ENCODE data around the gene S100P.

The S100P gene

DNA sequence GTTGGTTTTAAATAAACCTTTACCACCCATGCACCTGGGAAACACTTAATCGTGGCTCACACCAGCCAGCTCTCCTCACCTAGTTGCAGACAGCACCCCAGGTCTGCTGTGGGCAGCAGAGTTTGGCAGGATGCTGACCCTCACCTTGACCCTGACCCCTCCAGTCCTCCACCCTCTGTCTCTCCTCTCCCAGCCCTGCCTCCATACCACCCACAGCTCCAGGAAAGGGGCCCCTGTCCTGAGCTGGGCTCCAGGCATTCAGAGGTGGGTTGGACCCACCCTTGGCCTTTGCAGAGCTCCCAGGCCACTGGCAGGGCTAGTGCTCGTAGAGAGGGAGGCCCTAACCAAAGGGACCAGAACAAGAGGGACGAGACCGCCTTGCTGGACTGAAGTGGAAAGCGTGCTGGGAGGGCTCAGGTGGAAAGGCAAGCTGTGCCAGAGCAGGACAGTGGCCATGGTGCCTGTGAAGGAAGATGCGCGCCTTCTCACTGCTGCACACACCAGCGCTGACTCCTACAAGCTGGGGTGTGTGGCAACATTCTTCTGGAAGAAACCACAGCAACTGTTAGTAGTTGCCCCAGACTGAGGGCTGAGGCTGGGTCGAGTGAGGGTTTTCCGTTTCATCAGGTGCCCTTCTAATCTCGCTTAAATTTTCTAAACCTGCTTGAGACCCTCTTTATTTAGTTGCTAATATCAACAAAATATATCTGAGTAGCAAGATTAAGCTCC is 10.7 kb upstream of the S100P start:
- no peak for DNase-seq (ENCODE audit: extremely low read depth, low read depth)
- no peak overlapping the region for H3K4me3 ChIP-seq (replicated peaks; ENCODE audit: low read depth, low read length)
- TF ChIP-seq, protein P1, sequence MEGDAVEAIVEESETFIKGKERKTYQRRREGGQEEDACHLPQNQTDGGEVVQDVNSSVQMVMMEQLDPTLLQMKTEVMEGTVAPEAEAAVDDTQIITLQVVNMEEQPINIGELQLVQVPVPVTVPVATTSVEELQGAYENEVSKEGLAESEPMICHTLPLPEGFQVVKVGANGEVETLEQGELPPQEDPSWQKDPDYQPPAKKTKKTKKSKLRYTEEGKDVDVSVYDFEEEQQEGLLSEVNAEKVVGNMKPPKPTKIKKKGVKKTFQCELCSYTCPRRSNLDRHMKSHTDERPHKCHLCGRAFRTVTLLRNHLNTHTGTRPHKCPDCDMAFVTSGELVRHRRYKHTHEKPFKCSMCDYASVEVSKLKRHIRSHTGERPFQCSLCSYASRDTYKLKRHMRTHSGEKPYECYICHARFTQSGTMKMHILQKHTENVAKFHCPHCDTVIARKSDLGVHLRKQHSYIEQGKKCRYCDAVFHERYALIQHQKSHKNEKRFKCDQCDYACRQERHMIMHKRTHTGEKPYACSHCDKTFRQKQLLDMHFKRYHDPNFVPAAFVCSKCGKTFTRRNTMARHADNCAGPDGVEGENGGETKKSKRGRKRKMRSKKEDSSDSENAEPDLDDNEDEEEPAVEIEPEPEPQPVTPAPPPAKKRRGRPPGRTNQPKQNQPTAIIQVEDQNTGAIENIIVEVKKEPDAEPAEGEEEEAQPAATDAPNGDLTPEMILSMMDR (IDR thresholded peaks at IDR 0.05; ENCODE audit: low read depth, low read length, missing control alignments) = no peak

DNA sequence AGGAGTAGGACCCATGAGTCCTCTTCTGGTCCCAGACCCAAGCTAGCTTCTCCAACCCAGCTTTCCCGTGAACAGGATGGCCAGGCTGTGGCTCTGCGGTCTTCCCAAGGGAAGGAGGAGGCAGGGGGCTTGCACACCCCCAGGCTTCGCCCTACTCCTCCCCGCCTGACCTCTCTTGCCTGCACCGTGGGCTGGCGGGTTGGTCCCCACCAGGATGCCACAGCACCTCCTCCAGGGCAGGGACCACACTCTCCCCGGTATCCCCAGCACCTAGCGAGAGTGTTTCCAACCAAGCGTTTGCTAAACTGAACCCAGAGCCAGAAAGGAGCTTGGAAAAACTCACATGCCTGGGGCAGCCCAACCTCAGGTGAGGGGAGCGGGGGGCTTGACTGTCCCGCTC is 9.0 kb upstream of the S100P start:
- TF ChIP-seq, protein P1 (IDR thresholded peaks at IDR 0.05; ENCODE audit: low read depth, low read length, missing control alignments) = no peak
- DNase-seq (ENCODE audit: extremely low read depth, low read depth) = no peak
- no peak overlapping the region for H3K4me3 ChIP-seq (replicated peaks; ENCODE audit: low read depth, low read length)

DNA sequence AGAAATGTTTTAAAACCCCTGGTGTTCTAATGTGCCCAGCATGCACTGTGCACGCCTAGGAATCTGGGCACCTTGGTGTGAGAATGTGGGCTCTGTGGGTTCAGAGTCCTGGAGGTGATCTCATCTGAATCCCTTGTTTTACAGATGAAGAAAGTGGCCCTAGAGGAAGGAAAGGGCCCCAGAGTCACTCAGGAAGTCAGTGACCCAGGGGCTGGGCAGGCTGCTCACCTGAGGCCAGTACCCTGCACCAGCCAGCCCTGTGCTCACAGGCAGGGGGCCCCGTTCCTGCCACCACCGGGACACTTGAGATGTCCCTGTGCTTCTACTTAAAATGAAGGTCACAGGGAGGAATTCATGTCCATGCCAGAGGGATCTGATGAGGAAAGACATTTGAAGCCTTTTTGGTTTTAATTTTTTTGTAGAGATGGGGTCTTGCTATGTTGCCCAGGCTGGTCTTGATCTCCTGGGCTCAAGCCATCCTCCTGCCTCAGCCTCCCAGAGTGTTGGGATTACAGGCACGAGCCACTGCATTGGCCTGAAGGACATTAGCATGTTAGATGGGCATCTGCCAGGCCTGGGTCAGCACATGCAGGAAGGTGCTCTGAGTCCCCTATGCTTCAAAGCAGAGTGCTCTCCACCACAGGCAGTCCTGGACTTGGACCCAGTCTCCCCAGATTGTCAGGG is 7.4 kb upstream of the S100P start:
- H3K4me3 ChIP-seq (replicated peaks; ENCODE audit: low read depth, low read length) = no peak overlapping the region
- DNase-seq (ENCODE audit: extremely low read depth, low read depth) = no peak
- TF ChIP-seq, protein P1 (IDR thresholded peaks at IDR 0.05; ENCODE audit: low read depth, low read length, missing control alignments) = no peak

DNA sequence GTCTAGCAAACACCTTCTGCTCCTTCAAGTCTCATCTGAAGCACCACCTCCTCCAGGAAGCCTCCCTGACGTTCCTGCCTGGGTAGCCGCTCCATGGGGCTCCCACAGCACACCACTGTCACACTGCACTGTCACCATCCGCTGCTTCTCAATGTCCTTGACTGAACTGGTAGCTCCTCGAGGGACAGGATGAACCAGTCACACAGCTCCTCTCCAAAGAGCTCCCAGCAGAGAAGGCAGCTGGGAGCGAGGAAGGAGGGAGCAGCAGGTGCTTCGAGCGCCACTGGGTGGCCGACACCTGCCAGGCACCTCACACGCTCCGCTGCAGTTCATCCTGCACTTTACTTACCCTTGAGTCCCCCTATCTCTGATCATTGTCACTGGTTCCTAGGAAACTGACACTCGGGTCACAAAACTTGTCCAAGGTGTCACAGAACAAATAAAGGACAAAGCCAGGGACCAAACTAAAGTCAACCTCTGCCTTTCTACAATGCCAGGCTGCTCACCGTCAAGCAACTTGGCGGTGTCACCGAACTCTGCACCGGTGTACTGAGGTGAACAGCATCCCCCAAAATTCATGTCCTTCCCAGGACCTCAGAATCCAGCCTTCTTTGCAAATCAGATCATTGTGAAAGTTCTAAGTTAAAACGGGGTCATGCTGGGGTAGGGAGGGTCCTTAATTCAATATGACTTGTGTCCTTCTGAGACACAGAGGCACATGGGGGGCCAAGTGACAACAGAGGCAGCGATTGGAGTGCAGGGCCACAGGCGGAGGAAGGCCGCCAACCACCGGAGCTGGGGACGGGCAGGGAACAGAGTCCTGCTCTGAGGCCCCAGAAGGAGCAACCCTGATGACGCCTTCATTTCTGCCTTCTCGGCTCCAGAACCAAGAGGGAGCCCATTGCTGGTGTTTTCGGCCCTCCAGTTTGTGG is 5.5 kb upstream of the S100P start:
- H3K4me3 ChIP-seq (replicated peaks; ENCODE audit: low read depth, low read length) = no peak overlapping the region
- TF ChIP-seq, protein P1 (IDR thresholded peaks at IDR 0.05; ENCODE audit: low read depth, low read length, missing control alignments) = no peak

DNA sequence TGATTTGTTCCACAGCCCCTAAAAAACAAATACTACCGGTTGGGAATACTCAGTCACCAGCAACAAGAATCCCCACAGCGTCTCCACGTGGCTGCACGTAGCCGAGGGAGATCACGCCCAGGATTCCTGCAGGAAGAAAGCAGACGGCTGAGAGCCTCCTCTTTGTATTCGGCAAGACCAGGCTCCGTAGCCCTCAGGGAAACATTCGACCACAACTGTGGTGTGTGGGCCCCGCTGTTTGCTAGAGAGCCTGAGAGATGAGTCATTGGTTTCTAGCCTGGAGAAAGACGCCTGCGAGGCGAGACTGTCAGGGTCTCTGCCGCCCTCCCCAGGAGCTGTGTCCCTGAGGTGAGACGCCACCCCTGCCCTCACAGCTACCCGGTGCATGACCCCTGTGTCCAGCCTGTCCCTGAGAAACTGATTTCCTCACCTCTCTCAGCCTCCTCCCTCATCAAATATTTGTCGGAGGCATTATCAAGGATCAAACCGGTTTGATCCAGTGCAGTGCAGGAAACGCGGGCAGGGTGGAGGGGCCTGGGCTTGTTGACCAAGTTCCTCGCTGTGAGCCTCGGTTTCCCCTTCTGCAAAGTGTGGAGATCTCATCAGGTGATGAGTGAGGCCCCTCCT is 4.7 kb upstream of the S100P start:
- H3K4me3 ChIP-seq (replicated peaks; ENCODE audit: low read depth, low read length) = no peak overlapping the region
- TF ChIP-seq, protein P1 (IDR thresholded peaks at IDR 0.05; ENCODE audit: low read depth, low read length, missing control alignments) = no peak
- peak; percentile 69 for DNase-seq (ENCODE audit: extremely low read depth, low read depth)

More for the DNA sequence above, 5.5 kb upstream of the S100P start:
- no peak for DNase-seq (ENCODE audit: extremely low read depth, low read depth)

DNA sequence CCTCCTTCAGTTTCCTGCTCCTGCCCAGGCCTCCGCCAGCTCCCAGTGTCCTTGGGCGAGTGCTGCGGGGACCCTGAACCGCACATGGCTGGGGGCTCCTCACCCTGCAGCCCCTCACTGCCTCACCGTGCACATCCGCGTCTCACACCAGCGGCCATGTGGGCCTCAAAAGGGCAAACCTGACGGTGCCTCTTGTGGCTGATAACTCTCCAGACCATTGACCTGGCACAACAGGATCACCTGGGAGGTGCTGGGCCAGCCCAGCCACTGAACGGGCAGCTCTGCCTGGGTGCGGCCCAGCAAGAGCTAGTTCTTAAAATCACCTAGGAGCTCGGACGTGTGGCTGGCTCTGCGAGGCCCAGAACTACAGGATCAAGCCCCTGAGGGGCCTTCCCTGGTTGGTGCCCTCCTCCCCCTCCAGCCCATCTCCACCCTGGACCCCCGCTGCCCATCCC is 4.1 kb upstream of the S100P start:
- no peak for DNase-seq (ENCODE audit: extremely low read depth, low read depth)
- TF ChIP-seq, protein P1 (IDR thresholded peaks at IDR 0.05; ENCODE audit: low read depth, low read length, missing control alignments) = no peak
- H3K4me3 ChIP-seq (replicated peaks; ENCODE audit: low read depth, low read length) = no peak overlapping the region
